HG02870 (cell line): ENCODE measurements around the gene SYT8.
A peak's percentile ranks its signal among the peaks of the same experiment; 100 is the strongest.

Experiments used
- ATAC-seq: cut with Tn5 transposase; IDR thresholded peaks from one replicate; pipeline ENCODE4 v1.9.1; 2021; ENCODE audit warnings: mild to moderate bottlenecking, moderate library complexity; ENCODE audit not compliant: unreplicated experiment

The SYT8 gene

GRCh38 chr11:1844221-1845094, 9.7 kb downstream of the SYT8 start:
- ATAC-seq, result no peak

DNA sequence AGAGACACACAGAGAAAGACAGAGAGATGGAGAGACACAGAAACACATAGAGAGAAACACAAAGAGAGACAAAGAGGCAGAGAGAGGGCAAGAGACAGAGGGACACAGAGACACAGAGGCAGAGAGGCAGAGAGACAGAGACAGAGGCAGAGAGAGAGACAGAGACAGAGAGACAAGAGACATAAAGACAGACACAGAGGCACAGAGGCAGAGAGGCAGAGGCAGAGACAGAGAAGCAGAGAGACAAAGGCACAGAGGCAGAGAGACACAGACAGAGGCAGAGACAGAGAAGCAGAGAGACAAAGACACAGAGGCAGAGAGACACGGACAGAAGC, 10.3 kb downstream of the SYT8 start:
- ATAC-seq, result no peak

DNA sequence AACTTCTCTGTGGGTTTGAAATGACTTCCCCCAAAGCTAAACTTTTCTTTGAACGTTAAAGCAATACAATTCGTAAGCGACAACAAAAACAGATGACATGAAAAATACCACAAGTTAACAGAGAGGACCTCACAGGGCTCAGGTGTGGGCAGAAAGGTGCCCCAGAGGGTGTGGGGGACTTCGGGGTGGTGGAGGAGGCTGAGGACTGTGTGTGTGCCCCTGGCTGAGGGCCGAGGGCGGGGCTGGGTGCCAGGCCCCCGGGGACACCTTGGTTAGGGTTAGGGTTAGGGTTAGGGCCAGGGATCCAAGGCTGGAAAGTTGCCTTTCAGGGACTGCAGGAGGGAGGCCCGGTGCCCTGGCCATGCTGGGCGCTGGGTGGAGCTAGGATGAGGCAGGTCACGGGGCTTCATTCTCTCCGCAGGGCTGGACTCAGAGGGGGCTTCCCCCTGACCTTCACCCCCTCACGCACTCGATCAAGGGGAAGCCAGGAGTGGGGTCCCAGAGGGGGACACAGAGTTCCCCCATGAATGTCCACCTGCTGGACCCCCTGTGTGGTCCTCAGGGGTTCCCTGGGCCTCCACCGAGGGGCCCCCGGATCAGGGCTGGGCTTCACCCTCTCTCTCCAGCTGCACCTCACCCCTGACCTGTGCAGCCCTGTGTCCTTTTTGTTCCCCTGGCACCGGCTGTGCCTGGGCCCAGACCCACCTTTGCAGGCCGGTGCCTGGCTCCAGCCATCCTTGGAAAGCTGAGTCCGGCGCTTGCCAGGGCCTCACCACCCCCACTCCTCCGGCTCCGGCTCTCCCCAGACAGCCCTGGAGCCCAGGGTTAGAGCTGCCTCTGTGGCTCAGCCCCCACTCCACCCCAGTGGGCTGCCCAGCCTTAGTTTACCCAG, 11.0 kb downstream of the SYT8 start:
- ATAC-seq, result no peak

GRCh38 chr11:1846453-1846932, 11.7 kb downstream of the SYT8 start:
- no peak for ATAC-seq

DNA sequence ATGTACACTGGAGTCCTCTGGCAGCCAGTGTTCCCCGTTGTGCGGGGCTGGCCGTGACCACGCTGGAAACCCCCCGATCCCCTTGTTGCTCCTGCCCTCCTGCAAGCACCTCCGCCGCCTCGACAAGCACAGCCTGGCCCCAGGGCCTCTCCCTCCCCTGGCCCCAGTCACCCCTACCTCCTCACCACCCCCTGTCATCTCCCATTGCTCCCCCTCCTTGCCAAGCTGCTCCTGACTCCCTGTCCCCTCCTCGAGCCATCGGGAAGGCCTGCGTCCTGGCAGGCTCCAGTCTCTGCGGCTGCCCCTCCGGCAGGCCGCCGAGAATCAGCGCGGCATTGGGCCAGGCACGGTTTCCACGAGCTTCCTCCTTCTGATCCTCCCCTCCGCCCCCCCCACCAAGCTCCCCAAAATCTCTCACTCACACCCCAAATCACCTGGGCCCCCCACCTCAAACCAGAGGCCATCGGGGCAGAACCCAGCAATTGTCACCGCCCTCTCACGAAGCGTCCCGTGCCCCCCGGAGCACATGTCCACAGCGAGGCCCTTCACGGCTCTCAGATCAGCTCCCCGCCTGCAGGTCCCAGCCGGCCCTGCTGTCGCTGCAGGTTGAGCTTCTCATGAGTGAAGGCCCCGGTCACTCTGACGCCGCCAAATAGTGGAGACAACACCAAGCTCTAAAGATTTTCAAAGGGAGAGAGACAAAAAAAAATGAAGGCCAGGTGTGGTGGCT, 12.4 kb downstream of the SYT8 start:
- no peak for ATAC-seq

- ATAC-seq, result no peak
Measured at GRCh38 chr11:1847926-1848639, 13.3 kb downstream of the SYT8 start.

DNA sequence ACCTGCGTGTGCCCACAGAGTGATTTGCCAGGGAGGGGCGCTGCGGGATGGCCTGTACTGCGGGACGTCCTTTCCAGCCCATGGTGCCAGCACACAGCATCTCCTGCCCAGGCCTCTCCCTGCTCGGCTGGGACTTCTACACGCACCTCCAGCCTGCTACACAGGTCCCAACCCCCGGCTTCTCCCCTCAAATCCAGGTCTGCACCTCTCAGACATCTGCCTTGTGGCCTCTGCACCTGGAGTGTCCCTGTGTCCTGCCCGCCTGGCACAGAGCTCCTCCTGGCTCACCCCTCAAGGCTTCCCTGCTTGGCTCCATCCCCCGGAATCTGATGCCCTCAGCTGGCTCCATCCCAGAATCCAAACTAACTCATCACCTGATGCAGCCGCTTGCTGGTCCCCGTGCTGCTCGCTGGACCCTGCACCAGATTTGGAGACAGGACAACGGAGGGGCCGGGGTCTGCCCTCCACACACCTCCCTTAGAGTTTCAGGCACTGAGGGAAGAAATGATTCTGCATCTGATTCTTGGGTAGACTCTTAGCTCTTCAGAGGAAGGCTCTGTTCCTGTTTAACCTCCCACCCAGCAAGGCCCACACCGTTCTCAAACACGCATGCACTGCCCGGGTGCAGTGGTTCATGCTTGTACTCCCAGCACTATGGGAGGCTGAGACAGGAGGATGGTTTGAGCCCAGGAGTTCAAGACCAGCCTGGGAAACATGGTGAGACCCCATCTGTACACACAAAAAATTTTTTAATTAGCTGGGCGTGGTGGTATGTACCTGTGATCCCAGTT, 14.0 kb downstream of the SYT8 start:
- ATAC-seq, result no peak

DNA sequence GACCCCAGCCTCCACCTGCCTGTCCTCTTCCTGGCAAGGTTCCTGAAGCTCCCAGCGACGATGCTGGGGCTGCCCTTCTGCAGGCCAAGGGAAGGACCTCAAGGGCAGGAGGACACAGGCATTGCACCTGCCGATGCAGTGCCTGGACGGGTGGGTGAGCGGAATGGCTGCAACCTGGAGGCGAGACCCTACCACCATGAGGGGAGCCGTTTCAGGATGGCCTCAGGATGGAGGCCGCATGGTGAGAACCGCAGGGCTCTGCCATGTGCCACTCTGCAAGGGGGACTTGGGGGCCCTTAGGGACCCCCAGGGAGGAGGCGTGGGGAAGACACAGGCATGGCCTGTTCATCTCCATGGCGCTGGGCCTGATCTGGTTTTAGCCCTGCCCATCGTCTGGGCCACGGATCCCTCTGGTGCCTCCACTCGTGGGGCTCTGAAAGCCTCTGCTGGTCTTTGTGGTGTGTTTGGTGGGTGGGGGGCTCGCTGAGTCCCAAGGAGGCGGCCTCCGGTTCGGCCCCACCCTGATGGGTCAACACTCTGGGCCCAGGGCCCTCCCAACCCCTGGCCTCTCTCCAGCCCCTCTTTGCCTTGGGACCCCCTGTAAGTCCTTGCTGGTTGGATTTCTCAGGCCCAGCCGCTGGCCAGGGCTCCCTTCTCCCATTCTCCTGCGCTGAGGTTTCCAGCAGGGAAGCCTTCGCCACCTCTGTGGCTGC, 16.8 kb downstream of the SYT8 start:
- no peak for ATAC-seq

GRCh38 chr11:1852271-1852876, 17.6 kb downstream of the SYT8 start:
- ATAC-seq, result no peak

DNA sequence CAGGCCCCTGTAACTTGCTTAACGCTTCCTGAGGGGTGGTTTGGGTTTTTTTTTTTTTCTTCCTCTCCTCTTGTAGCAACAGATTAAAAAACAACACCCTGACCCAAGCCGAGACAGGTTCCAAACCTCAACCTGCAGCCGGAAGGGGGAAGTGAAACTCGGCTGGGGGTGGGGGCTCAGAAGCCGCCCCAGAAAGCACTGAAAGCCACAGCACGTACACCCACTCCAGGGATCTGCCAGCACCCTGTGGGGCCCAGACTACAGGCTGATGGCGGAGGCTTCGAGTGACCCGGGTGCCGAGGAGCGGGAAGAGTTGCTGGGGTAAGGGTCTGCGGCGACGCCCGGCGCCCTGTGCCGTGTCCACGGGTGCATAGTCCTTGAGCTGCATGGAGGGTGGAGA, 18.1 kb downstream of the SYT8 start, which contains the start of gene LSP1:
Gene LSP1 (plus strand): TSS at position 208 of the 400 bp plus-strand sequence. CDS start 61 bp downstream, at position 269.
- ATAC-seq, result peak; percentile 41

DNA sequence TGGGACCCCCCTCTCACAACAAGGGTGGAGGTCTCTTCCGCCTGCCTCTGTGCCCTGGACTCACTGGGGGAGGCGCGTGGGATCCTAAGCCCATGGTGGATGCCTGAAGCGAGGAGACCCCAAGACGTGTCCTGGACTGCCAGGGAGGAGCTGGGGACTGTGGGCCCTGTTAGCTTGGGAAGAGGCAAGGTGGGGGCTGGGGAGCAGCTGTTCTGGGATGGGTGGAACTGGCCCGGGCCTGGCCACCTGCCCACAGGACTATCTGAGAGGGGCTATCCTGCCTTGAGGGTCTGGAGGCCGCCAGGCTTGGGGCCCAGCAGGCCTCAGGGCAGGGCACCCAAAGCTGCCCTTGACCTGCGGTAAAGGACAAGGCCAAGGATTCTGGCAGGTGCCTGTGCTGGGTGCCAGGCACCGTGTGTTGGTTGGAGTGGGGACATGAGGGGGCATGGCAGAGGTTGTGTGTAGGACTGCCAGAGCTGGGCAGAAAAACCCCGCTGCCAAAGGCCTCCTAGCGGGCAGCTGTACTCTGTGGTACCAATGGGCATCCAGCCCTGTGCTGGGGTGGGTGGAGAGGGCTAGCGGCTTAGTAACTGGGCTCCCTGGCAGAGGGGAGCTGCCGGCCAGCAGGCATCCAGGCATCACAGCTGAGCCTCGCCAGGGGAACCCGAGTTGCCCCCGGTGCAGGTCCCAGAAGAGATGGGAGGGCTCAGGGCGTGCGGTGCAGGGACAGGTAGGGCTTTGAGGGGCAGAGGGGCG, 18.8 kb downstream of the SYT8 start:
- no peak for ATAC-seq

GRCh38 chr11:1854132-1854948, 19.6 kb downstream of the SYT8 start:
- peak; percentile 10 for ATAC-seq

DNA sequence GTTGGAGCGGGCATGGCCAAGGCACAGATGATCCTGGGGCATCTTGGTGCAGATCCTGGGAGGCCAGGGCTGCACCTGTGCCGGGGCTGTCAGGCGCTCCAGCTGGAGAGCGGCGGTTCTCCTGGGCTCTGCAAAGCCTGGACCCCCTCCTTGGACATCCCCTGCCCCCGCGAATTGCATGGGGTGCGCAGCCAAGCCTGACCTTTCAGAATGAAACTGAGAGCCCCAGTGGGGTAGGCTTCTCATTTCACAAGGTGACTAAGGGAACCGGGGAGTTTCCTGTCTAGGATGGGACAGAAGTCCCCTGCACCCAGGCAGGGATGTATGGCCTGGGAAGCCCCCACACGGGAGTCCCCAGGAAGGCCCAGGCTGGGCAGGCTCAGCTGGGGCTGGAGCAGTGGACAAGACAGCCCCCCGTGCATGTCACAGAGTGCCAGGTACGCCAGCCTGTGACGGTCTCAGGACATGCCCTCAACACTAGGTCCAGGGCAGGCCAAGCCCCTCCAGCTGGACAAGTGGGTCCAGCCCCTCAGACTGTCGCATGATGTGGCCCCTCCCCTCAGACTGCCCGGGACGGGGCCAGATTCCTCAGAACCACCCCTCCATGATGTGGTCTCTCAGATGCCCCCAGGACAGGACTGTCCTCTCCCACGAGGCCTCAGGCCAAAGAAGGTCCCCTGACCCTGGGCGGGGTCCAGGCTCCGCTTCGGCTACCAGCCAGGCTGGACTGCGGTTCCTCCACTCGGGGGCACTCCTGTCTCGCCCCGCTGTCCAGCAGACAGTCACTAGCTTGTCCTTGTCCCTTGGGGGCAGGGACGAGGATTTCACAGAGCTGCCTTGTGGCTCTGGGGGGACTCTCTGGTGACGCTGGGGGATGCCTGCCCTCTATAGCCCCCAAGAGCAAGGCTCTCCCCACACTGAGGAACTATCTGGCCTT, 20.4 kb downstream of the SYT8 start:
- ATAC-seq, result peak; percentile 38

GRCh38 chr11:1855886-1856265, 21.1 kb downstream of the SYT8 start:
- no peak for ATAC-seq

DNA sequence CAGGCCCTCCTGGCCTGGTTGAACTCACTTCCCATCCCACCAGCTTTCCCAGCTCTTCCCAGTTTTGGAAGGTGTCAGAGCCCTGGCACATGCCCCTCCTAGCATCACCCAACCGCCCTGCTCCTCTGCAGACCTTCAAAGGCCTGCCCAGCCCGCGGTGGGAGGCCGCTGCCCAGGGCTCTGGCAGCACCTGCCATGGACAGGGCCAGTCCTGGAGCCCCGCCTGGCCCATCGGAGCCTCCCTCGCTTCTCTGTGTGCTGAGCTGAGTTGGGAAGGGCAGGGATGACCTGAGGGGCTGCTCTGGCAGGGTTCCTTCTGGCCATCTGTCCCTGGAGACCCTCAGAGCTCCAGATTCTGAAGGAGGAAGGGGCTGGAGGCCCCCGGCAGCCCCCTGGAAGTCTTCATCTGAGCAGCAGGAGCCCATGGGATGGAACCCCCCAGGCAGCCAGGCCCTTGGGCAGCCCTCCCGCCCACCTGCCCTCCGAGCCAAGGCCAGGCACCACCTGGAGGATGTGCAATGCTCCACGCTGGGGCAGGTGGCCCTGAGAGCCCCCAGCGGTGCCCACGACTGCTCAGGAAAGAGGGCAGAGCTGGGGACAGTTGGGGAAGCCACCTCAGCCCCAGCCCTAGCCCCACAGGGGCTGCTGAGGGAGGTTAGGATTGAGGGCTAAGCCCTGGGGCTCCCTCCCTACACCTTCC, 21.7 kb downstream of the SYT8 start:
- ATAC-seq, result no peak
